HEK293 (cell line): ENCODE measurements around the gene KBTBD13.
A peak's percentile ranks its signal among the peaks of the same experiment; 100 is the strongest.

Experiments
- CTCF ChIA-PET: fragments of 350-600 bp; formaldehyde crosslinking; extraction: SDS; loops from one replicate; lab custom pipeline; 2021; ENCODE audit warnings: antibody characterized with exemption; lab: Yijun Ruan, JAX
- POLR2A ChIA-PET: fragments of 300-600 bp; formaldehyde crosslinking; extraction: SDS; loops from one replicate; lab custom pipeline; 2020; ENCODE audit warnings: antibody characterized with exemption, inconsistent platforms; lab: Yijun Ruan, JAX
- H3K27ac ChIP-seq: fragments of 200-500 bp; sonication (Bioruptor generic); 2 replicates; pipeline ENCODE4 v1.5.1; 2014; ENCODE audit warnings: low read depth, low read length, control low read depth, inconsistent platforms; ENCODE audit errors: extremely low read depth
- H3K36me3 ChIP-seq, 2 experiments: fragments of 200-500 bp in 1 of 2; sonication (Bioruptor generic) in 1 of 2; 1 replicate in 1 of 2; 2 replicates in 1 of 2; pipeline ENCODE4 v1.5.1; 2014 to 2017; ENCODE audit warnings: inconsistent platforms in 2 of 2, low read length in 2 of 2; ENCODE audit not compliant: control insufficient read depth in 2 of 2, insufficient read depth in 1 of 2
- H3K4me1 ChIP-seq: fragments of 200-500 bp; sonication (Bioruptor generic); 2 replicates; pipeline ENCODE4 v1.5.1; 2014; ENCODE audit warnings: mild to moderate bottlenecking, low read length, inconsistent platforms; ENCODE audit not compliant: control insufficient read depth, insufficient read depth
- H3K4me3 ChIP-seq: 2 replicates; pipeline ENCODE4 v1.5.1; 2011; ENCODE audit warnings: low read depth, mild to moderate bottlenecking, control low read depth, low read length, moderate library complexity
- H3K9me3 ChIP-seq: fragments of 200-500 bp; sonication (Bioruptor generic); 2 replicates; pipeline ENCODE4 v1.5.1; 2014; ENCODE audit warnings: low read depth, low read length, inconsistent platforms; ENCODE audit not compliant: control insufficient read depth, insufficient read depth
- EGR2 ChIP-seq: fragments of 450-650 bp; formaldehyde crosslinking; IDR thresholded peaks from 2 replicates; pipeline ENCODE4 v1.5.1; 2016; ENCODE audit warnings: low read depth, missing biosample characterization, missing genetic modification characterization
- KLF8 ChIP-seq: fragments of 450-650 bp; formaldehyde crosslinking; IDR thresholded peaks from 2 replicates; pipeline ENCODE4 v1.5.1; 2016; ENCODE audit warnings: missing biosample characterization, missing genetic modification characterization
- KLF9 ChIP-seq: fragments of 450-650 bp; formaldehyde crosslinking; IDR thresholded peaks from 2 replicates; pipeline ENCODE4 v1.5.1; 2016; ENCODE audit warnings: missing biosample characterization, missing genetic modification characterization, low read depth
- MZF1 ChIP-seq: fragments of 450-650 bp; formaldehyde crosslinking; IDR thresholded peaks from 2 replicates; pipeline ENCODE4 v1.5.1; 2017; ENCODE audit warnings: missing biosample characterization, missing genetic modification characterization, borderline replicate concordance
- OSR2 ChIP-seq: fragments of 450-650 bp; formaldehyde crosslinking; IDR thresholded peaks from 2 replicates; pipeline ENCODE4 v1.5.1; 2016; ENCODE audit warnings: missing biosample characterization, missing genetic modification characterization
- SP7 ChIP-seq: fragments of 450-650 bp; formaldehyde crosslinking; IDR thresholded peaks from 2 replicates; pipeline ENCODE4 v1.5.1; 2016; ENCODE audit warnings: missing biosample characterization, missing genetic modification characterization
- TRIM28 ChIP-seq: IDR thresholded peaks from 2 replicates; pipeline ENCODE4 v1.6.1; 2011; ENCODE audit warnings: low read length, control low read depth, borderline replicate concordance
- ZFHX2 ChIP-seq: fragments of 450-650 bp; formaldehyde crosslinking; conservative IDR thresholded peaks from 2 replicates; pipeline ENCODE4 v1.5.1; 2016; ENCODE audit warnings: missing biosample characterization, missing genetic modification characterization
- ZFP37 ChIP-seq: fragments of 450-650 bp; formaldehyde crosslinking; IDR thresholded peaks from 2 replicates; pipeline ENCODE4 v1.5.1; 2016; ENCODE audit warnings: missing biosample characterization, missing genetic modification characterization
- ZNF138 ChIP-seq: fragments of 450-650 bp; formaldehyde crosslinking; IDR thresholded peaks from 2 replicates; pipeline ENCODE4 v1.5.1; 2016; ENCODE audit warnings: missing biosample characterization, missing genetic modification characterization, borderline replicate concordance
- ZNF155 ChIP-seq: fragments of 450-650 bp; formaldehyde crosslinking; IDR thresholded peaks from 2 replicates; pipeline ENCODE4 v1.5.1; 2016; ENCODE audit warnings: missing biosample characterization, missing genetic modification characterization
- ZNF184 ChIP-seq: fragments of 450-650 bp; IDR thresholded peaks from 2 replicates; pipeline ENCODE4 v1.5.1; 2018; ENCODE audit warnings: missing biosample characterization, mild to moderate bottlenecking, missing genetic modification characterization
- ZNF23 ChIP-seq: fragments of 450-650 bp; formaldehyde crosslinking; IDR thresholded peaks from 2 replicates; pipeline ENCODE4 v1.5.1; 2016; ENCODE audit warnings: missing biosample characterization, missing genetic modification characterization, borderline replicate concordance
- ZNF423 ChIP-seq: fragments of 450-650 bp; formaldehyde crosslinking; IDR thresholded peaks from 2 replicates; pipeline ENCODE4 v1.5.1; 2016; ENCODE audit warnings: missing biosample characterization, missing genetic modification characterization
- ZNF510 ChIP-seq: fragments of 450-650 bp; formaldehyde crosslinking; IDR thresholded peaks from 2 replicates; pipeline ENCODE4 v1.5.1; 2018; ENCODE audit warnings: mild to moderate bottlenecking, missing genetic modification characterization, missing biosample characterization; ENCODE audit not compliant: insufficient replicate concordance
- ZNF530 ChIP-seq: fragments of 450-650 bp; formaldehyde crosslinking; IDR thresholded peaks from 2 replicates; pipeline ENCODE4 v1.5.1; 2016; ENCODE audit warnings: low read depth, missing biosample characterization, missing genetic modification characterization
- ZNF555 ChIP-seq: fragments of 450-650 bp; formaldehyde crosslinking; conservative IDR thresholded peaks from 2 replicates; pipeline ENCODE4 v1.5.1; 2017; ENCODE audit warnings: missing biosample characterization, mild to moderate bottlenecking, missing genetic modification characterization, inconsistent platforms
- ZNF626 ChIP-seq: fragments of 450-650 bp; sonication (Bioruptor Pico); formaldehyde crosslinking; IDR thresholded peaks from 2 replicates; pipeline ENCODE4 v1.5.1; 2018; ENCODE audit warnings: missing biosample characterization, missing genetic modification characterization, inconsistent platforms
- ZNF658 ChIP-seq: fragments of 450-650 bp; formaldehyde crosslinking; IDR thresholded peaks from 2 replicates; pipeline ENCODE4; 2016; ENCODE audit warnings: missing biosample characterization, missing genetic modification characterization
- ZNF707 ChIP-seq: fragments of 450-650 bp; formaldehyde crosslinking; IDR thresholded peaks from 2 replicates; pipeline ENCODE4 v1.5.1; 2016; ENCODE audit warnings: missing biosample characterization, missing genetic modification characterization
- ZNF747 ChIP-seq: fragments of 450-650 bp; formaldehyde crosslinking; IDR thresholded peaks from 2 replicates; pipeline ENCODE4 v1.5.1; 2016; ENCODE audit warnings: missing biosample characterization, missing genetic modification characterization
- ZNF76 ChIP-seq: fragments of 450-650 bp; formaldehyde crosslinking; IDR thresholded peaks from 2 replicates; pipeline ENCODE4; 2016; ENCODE audit warnings: low read depth, missing biosample characterization, missing genetic modification characterization, borderline replicate concordance
- ZNF843 ChIP-seq: fragments of 450-650 bp; formaldehyde crosslinking; IDR thresholded peaks from 2 replicates; pipeline ENCODE4 v1.5.1; 2016; ENCODE audit warnings: missing biosample characterization, missing genetic modification characterization
- ZSCAN23 ChIP-seq: fragments of 450-650 bp; formaldehyde crosslinking; IDR thresholded peaks from 2 replicates; pipeline ENCODE4 v1.5.1; 2016; ENCODE audit warnings: missing biosample characterization, missing genetic modification characterization
- TF ChIP-seq, protein P1 (sequence below): fragments of 450-650 bp; formaldehyde crosslinking; IDR thresholded peaks from 2 replicates; pipeline ENCODE4 v1.5.1; 2016; ENCODE audit warnings: missing biosample characterization, missing genetic modification characterization
- TF ChIP-seq, protein P2 (sequence below): fragments of 450-650 bp; formaldehyde crosslinking; conservative IDR thresholded peaks from 2 replicates; pipeline ENCODE4 v1.5.1; 2016; ENCODE audit warnings: low read depth, missing biosample characterization, missing genetic modification characterization
- TF ChIP-seq, protein P3 (sequence below): fragments of 450-650 bp; formaldehyde crosslinking; IDR thresholded peaks from 2 replicates; pipeline ENCODE4 v1.5.1; 2016; ENCODE audit warnings: missing biosample characterization, missing genetic modification characterization
- TF ChIP-seq, protein P4 (sequence below): IDR thresholded peaks from 2 replicates; pipeline ENCODE4 v1.6.1; 2011; ENCODE audit warnings: mild to moderate bottlenecking, low read depth, low read length, borderline replicate concordance

The KBTBD13 gene

DNA sequence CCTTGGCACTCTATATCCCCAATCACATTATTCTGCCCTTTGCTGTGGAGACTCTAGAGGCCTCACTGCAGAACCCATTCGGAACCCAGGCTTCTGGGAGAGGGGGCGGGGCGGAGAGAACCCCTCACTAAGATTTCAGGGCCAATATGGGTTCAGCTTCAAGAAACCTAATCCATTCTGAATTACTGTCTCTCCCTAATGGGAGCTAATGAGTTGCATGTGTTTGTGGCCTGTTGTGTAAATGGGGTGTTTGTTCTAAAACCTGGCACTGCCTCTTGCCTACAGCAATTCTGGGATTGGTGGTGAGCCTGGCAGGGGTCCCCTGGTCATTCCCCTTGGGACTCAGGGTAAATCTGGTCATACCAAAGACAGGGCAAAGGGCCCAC is 8.2 kb upstream of the KBTBD13 start:
- Histone ChIP-seq H3K4me1 (no peaks in the 10 kb centered on the region), H3K27ac (no peak overlapping the region), H3K4me3 (no peak overlapping the region), H3K36me3 (no peaks in the 10 kb centered on the region), H3K9me3 (no peaks in the 10 kb centered on the region)
- POLR2A ChIA-PET, result interaction anchor here (0.7 kb wide), 1 partner anchor 428 kb away, joined by 3 read pairs; no protein-coding TSS in a partner anchor
- CTCF ChIA-PET, result interaction anchor here (0.5 to 1.5 kb wide), 3 partner anchors 14 to 16 kb away, joined by 3 to 8 read pairs (median 4); no protein-coding TSS in a partner anchor
- TF ChIP-seq KLF9 (tag by site-specific recombination), result no peak
- TF ChIP-seq ZNF626 (tag by site-specific recombination), result no peak
- TF ChIP-seq ZNF155 (tag by site-specific recombination), result no peak
- TF ChIP-seq SP7 (tag by site-specific recombination), result no peak
- no peak for TF ChIP-seq ZFP37 (tag by site-specific recombination)
- no peak for TF ChIP-seq ZNF530 (tag by site-specific recombination)
- TF ChIP-seq, protein P1, sequence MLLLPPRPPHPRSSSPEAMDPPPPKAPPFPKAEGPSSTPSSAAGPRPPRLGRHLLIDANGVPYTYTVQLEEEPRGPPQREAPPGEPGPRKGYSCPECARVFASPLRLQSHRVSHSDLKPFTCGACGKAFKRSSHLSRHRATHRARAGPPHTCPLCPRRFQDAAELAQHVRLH (tag by site-specific recombination), result no peak
- no peak for TF ChIP-seq ZNF843
- no peak for TF ChIP-seq ZNF510 (tag by site-specific recombination)
- TF ChIP-seq, protein P2, sequence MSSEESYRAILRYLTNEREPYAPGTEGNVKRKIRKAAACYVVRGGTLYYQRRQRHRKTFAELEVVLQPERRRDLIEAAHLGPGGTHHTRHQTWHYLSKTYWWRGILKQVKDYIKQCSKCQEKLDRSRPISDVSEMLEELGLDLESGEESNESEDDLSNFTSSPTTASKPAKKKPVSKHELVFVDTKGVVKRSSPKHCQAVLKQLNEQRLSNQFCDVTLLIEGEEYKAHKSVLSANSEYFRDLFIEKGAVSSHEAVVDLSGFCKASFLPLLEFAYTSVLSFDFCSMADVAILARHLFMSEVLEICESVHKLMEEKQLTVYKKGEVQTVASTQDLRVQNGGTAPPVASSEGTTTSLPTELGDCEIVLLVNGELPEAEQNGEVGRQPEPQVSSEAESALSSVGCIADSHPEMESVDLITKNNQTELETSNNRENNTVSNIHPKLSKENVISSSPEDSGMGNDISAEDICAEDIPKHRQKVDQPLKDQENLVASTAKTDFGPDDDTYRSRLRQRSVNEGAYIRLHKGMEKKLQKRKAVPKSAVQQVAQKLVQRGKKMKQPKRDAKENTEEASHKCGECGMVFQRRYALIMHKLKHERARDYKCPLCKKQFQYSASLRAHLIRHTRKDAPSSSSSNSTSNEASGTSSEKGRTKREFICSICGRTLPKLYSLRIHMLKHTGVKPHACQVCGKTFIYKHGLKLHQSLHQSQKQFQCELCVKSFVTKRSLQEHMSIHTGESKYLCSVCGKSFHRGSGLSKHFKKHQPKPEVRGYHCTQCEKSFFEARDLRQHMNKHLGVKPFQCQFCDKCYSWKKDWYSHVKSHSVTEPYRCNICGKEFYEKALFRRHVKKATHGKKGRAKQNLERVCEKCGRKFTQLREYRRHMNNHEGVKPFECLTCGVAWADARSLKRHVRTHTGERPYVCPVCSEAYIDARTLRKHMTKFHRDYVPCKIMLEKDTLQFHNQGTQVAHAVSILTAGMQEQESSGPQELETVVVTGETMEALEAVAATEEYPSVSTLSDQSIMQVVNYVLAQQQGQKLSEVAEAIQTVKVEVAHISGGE, result no peak
- TF ChIP-seq ZNF658 (tag by site-specific recombination), result no peak
- TF ChIP-seq ZSCAN23 (tag by site-specific recombination), result no peak
- no peak for TF ChIP-seq OSR2 (tag by site-specific recombination)
- TF ChIP-seq ZNF707 (tag by site-specific recombination), result no peak
- no peak for TF ChIP-seq MZF1 (tag by site-specific recombination)
- TF ChIP-seq KLF8, result no peak
- TF ChIP-seq ZNF747 (tag by site-specific recombination), result no peak
- no peak for TF ChIP-seq ZNF76 (tag by site-specific recombination)

DNA sequence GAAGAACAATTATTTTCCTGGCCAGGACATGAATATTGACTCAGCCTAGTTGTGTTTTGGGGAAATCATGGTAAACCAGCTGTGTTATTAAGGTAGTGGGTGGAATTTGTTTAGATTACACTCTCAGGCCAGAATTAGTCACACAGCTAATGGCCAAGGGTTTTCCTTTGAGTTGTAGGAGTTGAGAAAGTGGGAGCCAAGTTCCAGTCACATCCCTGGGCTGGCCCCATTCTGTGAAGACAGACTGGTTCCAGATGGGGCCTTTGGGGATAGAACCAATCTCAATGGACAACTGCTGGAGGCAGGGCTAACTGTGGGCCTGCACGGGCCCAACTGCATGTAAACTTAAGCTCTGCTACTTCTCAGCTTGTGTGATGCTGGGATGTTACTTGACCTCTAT is 7.4 kb upstream of the KBTBD13 start:
- no peak overlapping the region for H3K27ac ChIP-seq
- H3K9me3 ChIP-seq, result no peaks in the 10 kb centered on the region
- H3K4me3 ChIP-seq, result no peak overlapping the region
- TF ChIP-seq ZNF747 (tag by site-specific recombination) (no peak), ZFHX2 (tag by site-specific recombination) (peak; percentile 77), ZNF555 (tag by site-specific recombination) (no peak), ZNF184 (tag by site-specific recombination) (no peak), ZNF423 (tag by site-specific recombination) (no peak), TRIM28 (no peak), EGR2 (peak; percentile 63), ZNF23 (tag by site-specific recombination) (no peak), ZNF138 (tag by site-specific recombination) (no peak)
- TF ChIP-seq, protein P3, sequence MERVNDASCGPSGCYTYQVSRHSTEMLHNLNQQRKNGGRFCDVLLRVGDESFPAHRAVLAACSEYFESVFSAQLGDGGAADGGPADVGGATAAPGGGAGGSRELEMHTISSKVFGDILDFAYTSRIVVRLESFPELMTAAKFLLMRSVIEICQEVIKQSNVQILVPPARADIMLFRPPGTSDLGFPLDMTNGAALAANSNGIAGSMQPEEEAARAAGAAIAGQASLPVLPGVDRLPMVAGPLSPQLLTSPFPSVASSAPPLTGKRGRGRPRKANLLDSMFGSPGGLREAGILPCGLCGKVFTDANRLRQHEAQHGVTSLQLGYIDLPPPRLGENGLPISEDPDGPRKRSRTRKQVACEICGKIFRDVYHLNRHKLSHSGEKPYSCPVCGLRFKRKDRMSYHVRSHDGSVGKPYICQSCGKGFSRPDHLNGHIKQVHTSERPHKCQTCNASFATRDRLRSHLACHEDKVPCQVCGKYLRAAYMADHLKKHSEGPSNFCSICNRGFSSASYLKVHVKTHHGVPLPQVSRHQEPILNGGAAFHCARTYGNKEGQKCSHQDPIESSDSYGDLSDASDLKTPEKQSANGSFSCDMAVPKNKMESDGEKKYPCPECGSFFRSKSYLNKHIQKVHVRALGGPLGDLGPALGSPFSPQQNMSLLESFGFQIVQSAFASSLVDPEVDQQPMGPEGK (tag by site-specific recombination), result no peak
- TF ChIP-seq, protein P4, sequence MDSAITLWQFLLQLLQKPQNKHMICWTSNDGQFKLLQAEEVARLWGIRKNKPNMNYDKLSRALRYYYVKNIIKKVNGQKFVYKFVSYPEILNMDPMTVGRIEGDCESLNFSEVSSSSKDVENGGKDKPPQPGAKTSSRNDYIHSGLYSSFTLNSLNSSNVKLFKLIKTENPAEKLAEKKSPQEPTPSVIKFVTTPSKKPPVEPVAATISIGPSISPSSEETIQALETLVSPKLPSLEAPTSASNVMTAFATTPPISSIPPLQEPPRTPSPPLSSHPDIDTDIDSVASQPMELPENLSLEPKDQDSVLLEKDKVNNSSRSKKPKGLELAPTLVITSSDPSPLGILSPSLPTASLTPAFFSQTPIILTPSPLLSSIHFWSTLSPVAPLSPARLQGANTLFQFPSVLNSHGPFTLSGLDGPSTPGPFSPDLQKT, result no peak
- TF ChIP-seq, all 188 proteins: peak for 2
- ChIA-PET POLR2A (no interaction called here), CTCF (interaction anchor here (0.5 to 1.5 kb wide), 3 partner anchors 14 to 17 kb away, joined by 4 to 8 read pairs (median 5); no protein-coding TSS in a partner anchor)
- H3K4me1 ChIP-seq, result no peaks in the 10 kb centered on the region
- no peaks in the 10 kb centered on the region for H3K36me3 ChIP-seq
